Heart right ventricle (tissue), 16 donors: ENCODE measurements around the gene STYK1. TPM values are rescaled to one million over a fixed set of nuclear protein-coding genes. Genes with fewer than 3 reads are reported as not detected.

Source experiments
- ATAC-seq, 8 donors: fragments of 200-7000 bp; cut with Tn5 transposase; one replicate each; pipeline ENCODE4 v1.9.1; 2020; ENCODE audit warnings: mild to moderate bottlenecking in 8 of 8, moderate library complexity in 8 of 8, moderate number of reproducible peaks in 1 of 8
- DNase-seq, 2 donors: peaks; one replicate each; pipeline ENCODE4 v3.0.0-alpha.2; 2020
- H3K27ac ChIP-seq, 10 donors: fragments of 200-600 bp; sonication (generic) in 2 of 10; one replicate each; pipeline versions ENCODE4 v1.5.0 to v1.8.0; 2020 to 2022; ENCODE audit warnings: mild to moderate bottlenecking in 3 of 10
- H3K27me3 ChIP-seq, 7 donors: fragments of 200-600 bp; one replicate each; pipeline ENCODE4 v1.8.0; 2021 to 2022; ENCODE audit warnings: mild to moderate bottlenecking in 2 of 7
- H3K36me3 ChIP-seq, 9 donors: fragments of 200-600 bp; sonication (generic) in 1 of 9; one replicate each; pipeline versions ENCODE4 v1.5.0 to v1.8.0; 2020 to 2022; ENCODE audit warnings: mild to moderate bottlenecking in 2 of 9
- H3K4me1 ChIP-seq, 9 donors: fragments of 200-600 bp; sonication (generic) in 1 of 9; one replicate each; pipeline versions ENCODE4 v1.5.0 to v1.8.0; 2020 to 2022; ENCODE audit warnings: mild to moderate bottlenecking in 4 of 9
- H3K4me3 ChIP-seq, 10 donors: fragments of 200-600 bp; sonication (generic) in 2 of 10; one replicate each; pipeline versions ENCODE4 v1.5.0 to v1.8.0; 2020 to 2022; ENCODE audit warnings: mild to moderate bottlenecking in 7 of 10, moderate library complexity in 2 of 10
- H3K9me3 ChIP-seq, 11 donors: fragments of 200-600 bp in 10 of 11; sonication (generic) in 2 of 11; one replicate each; pipeline versions ENCODE4 v1.5.0 to v1.8.0; 2013 to 2022; ENCODE audit warnings: mild to moderate bottlenecking in 2 of 11, control low read depth in 1 of 11, moderate library complexity in 1 of 11
- WGBS, 2 donors: extraction: QIAGEN DNeasy Blood & Tissue Kit; methylation state at CpG; one replicate each; pipeline ENCODE4 v1.1.7; 2013; ENCODE audit warnings: inconsistent platforms in 1 of 2; 5-methylcytosine and 5-hydroxymethylcytosine counted together
- intact Hi-C, 10 donors: fragments of 100-400 bp; cut with DNase I; formaldehyde crosslinking; loops; one replicate each; pipeline versions ENCODE4 v1.11.1 to v1.14.2; 2022
- polyA plus RNA-seq, 2 donors: library from polyadenylated mRNA; stranded (reverse); fragments of 200-250 nt; gene quantifications; one replicate each; pipeline ENCODE4 v1.2.3, GENCODE V29; 2013
- total RNA-seq, 10 donors: library from RNA; stranded (reverse); fragmentation: NEBNext Ultra II Directional in 3 of 10; extraction: Animal tissue kit (Norgen Biotek cat#: 25700) in 3 of 10; gene quantifications; one replicate each; pipeline versions ENCODE4 v1.2.1 to v1.2.4, GENCODE V29; 2021 to 2023
- TF ChIP-seq, protein P1 (sequence below), 9 donors: fragments of 200-600 bp; sonication (generic) in 2 of 9; IDR thresholded peaks; one replicate each; pipeline versions ENCODE4 v1.5.0 to v1.8.0; 2021 to 2022; ENCODE audit warnings: antibody characterized with exemption in 9 of 9, mild to moderate bottlenecking in 5 of 9, moderate library complexity in 1 of 9
- donor health status: Arrhythmogenic right ventricular cardiomyopathy.
- donor health status: ischemic (EF 13 %, LVEDD 7.1; RV severe dilation, severe dysfunction).
- donor health status: healthy with polysubstance abuse.
- donor health status: DM: no; HTN: yes; CAD: no.
- donor health status: DM: no; HTN: no; CAD: no.
- donor health status: ischemic (EF 25% LVEDD 6.9; RV normal size, moderate dysfunction).
- donor health status: ischemic (EF 25% LVEDD 5.7; RV mildly dilated, moderate dysfunction).
- donor health status: healthy.
- donor health status: DM: yes; HTN: yes; CAD: no.
- donor health status: Ischemic cardiomyopathy.
- donor health status: ischemic (EF 35%, LVEDD 5.7; RV mildly dilated, moderate dysfunction).
- donor health status: nonischemic (EF 11% LVEDD 7.7; RV severe dilation, severe dysfunction).
- donor health status: DM: yes; HTN: yes; CAD: no.
- donor health status: PGD.
- donor health status: ischemic (EF 29% LVEDD 5.4; RV normal size, mild dysfunction).
- donor health status: nonischemic (EF 23%, LVEDD 6.1; RV moderate dilation, normal function).

STYK1 gene
- total and polyA plus RNA-seq, 12 donors = 0.01 to 1.2 (median 0.15) TPM; not detected in 8

- DNase-seq (no peak), ATAC-seq (no peak)
- peaks cover 0 to 22% (median 8%) of the 10 kb centered on the region in 9 donors for H3K4me1 ChIP-seq
- TF ChIP-seq, protein P1, sequence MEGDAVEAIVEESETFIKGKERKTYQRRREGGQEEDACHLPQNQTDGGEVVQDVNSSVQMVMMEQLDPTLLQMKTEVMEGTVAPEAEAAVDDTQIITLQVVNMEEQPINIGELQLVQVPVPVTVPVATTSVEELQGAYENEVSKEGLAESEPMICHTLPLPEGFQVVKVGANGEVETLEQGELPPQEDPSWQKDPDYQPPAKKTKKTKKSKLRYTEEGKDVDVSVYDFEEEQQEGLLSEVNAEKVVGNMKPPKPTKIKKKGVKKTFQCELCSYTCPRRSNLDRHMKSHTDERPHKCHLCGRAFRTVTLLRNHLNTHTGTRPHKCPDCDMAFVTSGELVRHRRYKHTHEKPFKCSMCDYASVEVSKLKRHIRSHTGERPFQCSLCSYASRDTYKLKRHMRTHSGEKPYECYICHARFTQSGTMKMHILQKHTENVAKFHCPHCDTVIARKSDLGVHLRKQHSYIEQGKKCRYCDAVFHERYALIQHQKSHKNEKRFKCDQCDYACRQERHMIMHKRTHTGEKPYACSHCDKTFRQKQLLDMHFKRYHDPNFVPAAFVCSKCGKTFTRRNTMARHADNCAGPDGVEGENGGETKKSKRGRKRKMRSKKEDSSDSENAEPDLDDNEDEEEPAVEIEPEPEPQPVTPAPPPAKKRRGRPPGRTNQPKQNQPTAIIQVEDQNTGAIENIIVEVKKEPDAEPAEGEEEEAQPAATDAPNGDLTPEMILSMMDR (IDR thresholded peaks at IDR 0.05) = no peak
- H3K27ac ChIP-seq = no peak overlapping the region
- intact Hi-C loops = loop anchor here in 3 of 10 donors (10.0 kb wide), 2 partner anchors 58 to 82 kb away; partner anchors contain the start of gene MAGOHB (in 2 of the 3)
- 80 to 81% methylated on average over 15 of the region's 15 CpGs for WGBS, 2 donors
- H3K36me3 ChIP-seq = no peaks in the 10 kb centered on the region
- H3K27me3 ChIP-seq = peaks cover 0 to 86% (median 29%) of the 10 kb centered on the region in 7 donors
- H3K4me3 ChIP-seq = no peak overlapping the region
- peaks cover 0 to 1% (median 0%) of the 10 kb centered on the region in 11 donors for H3K9me3 ChIP-seq
Observed at GRCh38 chr12:10672231-10672868, 1.5 kb downstream of the STYK1 start.

DNA sequence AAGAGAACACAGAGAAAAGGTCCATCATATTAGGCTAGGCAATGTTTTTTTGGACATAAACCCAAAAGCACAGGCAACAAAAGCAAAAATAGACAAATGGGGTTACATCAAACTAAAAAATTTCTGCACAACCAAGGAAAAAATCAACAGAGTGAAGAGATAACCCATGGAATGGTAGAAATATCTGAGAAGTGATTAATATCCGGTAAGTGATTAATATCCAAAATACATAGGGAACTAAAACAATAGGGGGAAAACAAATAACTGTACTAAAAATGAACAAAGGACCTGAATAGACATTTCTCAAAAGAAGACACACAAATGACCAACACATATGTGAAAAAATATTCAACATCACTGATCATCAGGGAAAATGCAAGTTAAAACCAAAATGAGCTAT is 4.3 kb downstream of the STYK1 start:
- ATAC-seq = no peak
- H3K4me1 ChIP-seq = peaks cover 0 to 17% (median 8%) of the 10 kb centered on the region in 9 donors
- no peak overlapping the region for H3K4me3 ChIP-seq
- intact Hi-C loops = no loop called here
- H3K27me3 ChIP-seq = peaks cover 0 to 58% (median 28%) of the 10 kb centered on the region in 7 donors
- 91 to 94% methylated on average over 1 of the region's 1 CpG for WGBS, 2 donors
- TF ChIP-seq, protein P1 (IDR thresholded peaks at IDR 0.05) = no peak
- no peaks in the 10 kb centered on the region for H3K36me3 ChIP-seq
- H3K9me3 ChIP-seq = peaks cover 0 to 1% (median 0%) of the 10 kb centered on the region in 11 donors
- DNase-seq = no peak
- no peak overlapping the region for H3K27ac ChIP-seq

GRCh38 chr12:10668526-10668925 is 5.3 kb downstream of the STYK1 start:
- H3K4me1 ChIP-seq = peaks cover 0 to 7% (median 0%) of the 10 kb centered on the region in 9 donors
- peak overlapping the region in 1 of 10 donors; percentile 19 for H3K4me3 ChIP-seq
- DNase-seq (no peak), ATAC-seq (no peak)
- peaks cover 0 to 1% (median 0%) of the 10 kb centered on the region in 11 donors for H3K9me3 ChIP-seq
- no peak overlapping the region for H3K27ac ChIP-seq
- 73 to 85% methylated on average over 5 of the region's 5 CpGs for WGBS, 2 donors
- TF ChIP-seq, protein P1 (IDR thresholded peaks at IDR 0.05) = no peak
- no peaks in the 10 kb centered on the region for H3K36me3 ChIP-seq
- H3K27me3 ChIP-seq = peaks cover 0 to 48% (median 18%) of the 10 kb centered on the region in 7 donors
- intact Hi-C loops = no loop called here

DNA sequence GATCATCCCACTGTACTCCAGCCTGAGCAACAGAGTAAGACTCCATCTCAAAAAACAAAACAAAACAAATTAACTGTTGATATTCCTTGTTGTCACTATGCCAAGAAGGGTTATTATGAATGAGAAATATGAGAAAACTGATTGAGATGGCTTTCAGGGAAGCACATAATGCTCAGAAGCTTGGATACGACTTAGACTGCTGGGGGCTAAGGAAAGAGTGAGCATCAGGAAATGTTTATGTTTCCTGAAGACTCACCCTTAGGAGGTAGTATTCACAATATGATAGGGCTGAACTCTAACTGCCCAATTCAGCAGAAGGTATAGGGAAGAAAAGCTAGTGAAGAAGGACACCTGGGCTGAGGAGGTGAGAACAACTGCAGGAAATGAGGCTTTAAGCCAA is 6.3 kb downstream of the STYK1 start:
- DNase-seq = no peak
- Histone ChIP-seq H3K27ac (no peak overlapping the region), H3K36me3 (no peaks in the 10 kb centered on the region), H3K27me3 (peaks cover 0 to 39% (median 8%) of the 10 kb centered on the region in 7 donors), H3K4me1 (peaks cover 0 to 5% (median 0%) of the 10 kb centered on the region in 9 donors), H3K9me3 (peaks cover 0 to 1% (median 0%) of the 10 kb centered on the region in 11 donors), H3K4me3 (no peak overlapping the region)
- TF ChIP-seq, protein P1 (IDR thresholded peaks at IDR 0.05) = no peak
- intact Hi-C loops = no loop called here
- no peak for ATAC-seq
- 57 to 66% methylated on average over 1 of the region's 1 CpG for WGBS, 2 donors
